ENCODE measurements around the gene P2RY2. TPM values are rescaled to one million over a fixed set of nuclear protein-coding genes. Genes with fewer than 3 reads are reported as not detected.
A peak's percentile ranks its signal among the peaks of the same experiment; 100 is the strongest.

Gene P2RY2
- total and polyA plus RNA-seq, 10 of the 15 experiments (the other 5 are each of a cell fraction or from before 2014, with no cell fraction given), result 0.03 to 0.23 (median 0.17) TPM; not detected in 7

DNA sequence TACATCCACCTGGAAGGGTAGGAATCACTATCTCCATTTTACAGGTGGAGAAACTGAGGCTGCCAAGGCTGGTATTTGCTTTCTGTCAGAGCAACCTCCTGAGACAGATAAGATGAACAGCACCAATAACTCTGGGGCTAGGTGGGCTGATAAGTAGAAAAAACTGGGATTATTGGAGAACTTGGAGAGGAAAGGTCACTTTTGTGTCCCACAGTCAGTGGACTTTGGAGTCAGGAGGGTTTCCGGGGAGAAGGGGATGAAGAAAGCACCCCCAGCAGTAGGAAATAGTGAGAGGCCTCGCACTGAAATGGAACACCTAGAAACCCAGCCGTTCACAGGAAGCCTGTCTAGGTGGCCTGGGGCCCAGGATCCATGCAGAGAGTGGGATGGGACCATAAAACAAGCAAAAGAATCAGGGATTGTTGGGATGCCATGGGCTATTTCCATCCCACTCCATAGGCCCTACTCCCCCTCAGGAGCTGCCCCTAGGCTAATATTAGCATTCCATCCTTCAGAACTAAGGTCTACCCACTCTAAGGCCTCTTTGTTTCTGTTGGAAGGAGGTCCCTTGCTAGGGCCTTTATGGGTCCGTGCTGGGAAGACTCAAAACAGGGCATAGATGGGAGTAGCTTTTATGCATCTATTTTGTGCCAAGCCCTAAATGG is 45.0 kb upstream of the P2RY2 start:
- intact Hi-C loops (cut with micrococcal nuclease; ENCODE audit: unreplicated experiment), result no loop called here
- POLR2A ChIA-PET, result interaction anchor here (1.0 to 1.3 kb wide), 2 partner anchors 10 to 31 kb away, joined by 3 to 4 read pairs; no protein-coding TSS in a partner anchor

More for the DNA sequence above, 45.0 kb upstream of the P2RY2 start:
- Histone ChIP-seq H4K20me1 (ENCODE audit: control insufficient read depth, insufficient read depth) (no peaks in the 10 kb centered on the region), H3K9me3 (replicated peaks; ENCODE audit: control insufficient read depth, insufficient read depth, low read length) (no peaks in the 10 kb centered on the region), H3K79me2 (ENCODE audit: control insufficient read depth, insufficient read depth, low read length) (peaks cover 3% of the 10 kb centered on the region; the same call in 1 of the 2 replicates), H2AFZ (ENCODE audit: control insufficient read depth, low read depth, low read length) (no peak overlapping the region), H3K9ac (ENCODE audit: control insufficient read depth, insufficient read depth, low read length) (no peak overlapping the region), H3K4me2 (ENCODE audit: control insufficient read depth, insufficient read depth) (no peak overlapping the region), H3K4me3 (no peak overlapping the region), H3K27ac (ENCODE audit: control insufficient read depth, insufficient read depth) (peak overlapping the region; percentile 27; the same call in 1 of the 2 replicates), H3K4me1 (ENCODE audit: control insufficient read depth, insufficient read depth, low read length) (peaks cover 54% of the 10 kb centered on the region), H3K27me3 (replicated peaks in 1 of 2; ENCODE audit: control insufficient read depth in 2 of 2, insufficient read depth in 2 of 2, low read length in 1 of 2) (no peaks in the 10 kb centered on the region), H3K36me3 (ENCODE audit: control insufficient read depth in 2 of 2, insufficient read depth in 2 of 2, low read length in 1 of 2) (no peaks in the 10 kb centered on the region)
- FAIRE-seq (no peak), DNase-seq (ENCODE audit: low read depth, low spot score) (no peak), ATAC-seq (no peak)
- WGBS (ENCODE audit: insufficient coverage, insufficient replicate concordance, low lambda C conversion rate, missing lambda C conversion rate), result 86% methylated on average over 4 of the region's 4 CpGs
- ChIA-PET CTCF (interaction anchor here (0.6 to 1.2 kb wide), 3 partner anchors 10 to 379 kb away, joined by 3 to 4 read pairs (median 3); partner anchors contain the start of genes FCHSD2 and STARD10), RAD21 (ENCODE audit: unreplicated experiment) (interaction anchor here (0.9 to 7.4 kb wide), 2 partner anchors 12 to 31 kb away, joined by 3 to 120 read pairs; partner anchors contain the start of gene FCHSD2), SMC1A (ENCODE audit: uncharacterized antibody, unreplicated experiment) (interaction anchor here (26.8 kb wide), 1 partner anchor 23 kb away, joined by 926 read pairs; the partner anchor contains the start of gene FCHSD2)
- TF ChIP-seq MTA3 (IDR thresholded peaks at IDR 0.05; ENCODE audit: borderline replicate concordance, low read length), result no peak
- TF ChIP-seq POLR2AphosphoS2 (IDR thresholded peaks at IDR 0.05; ENCODE audit: low read depth, low read length), result no peak
- TF ChIP-seq, protein P1, sequence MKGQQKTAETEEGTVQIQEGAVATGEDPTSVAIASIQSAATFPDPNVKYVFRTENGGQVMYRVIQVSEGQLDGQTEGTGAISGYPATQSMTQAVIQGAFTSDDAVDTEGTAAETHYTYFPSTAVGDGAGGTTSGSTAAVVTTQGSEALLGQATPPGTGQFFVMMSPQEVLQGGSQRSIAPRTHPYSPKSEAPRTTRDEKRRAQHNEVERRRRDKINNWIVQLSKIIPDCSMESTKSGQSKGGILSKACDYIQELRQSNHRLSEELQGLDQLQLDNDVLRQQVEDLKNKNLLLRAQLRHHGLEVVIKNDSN (IDR thresholded peaks at IDR 0.05; ENCODE audit: borderline replicate concordance, extremely low read length, insufficient read depth, low read depth, low read length), result no peak
- TF ChIP-seq, protein P2, sequence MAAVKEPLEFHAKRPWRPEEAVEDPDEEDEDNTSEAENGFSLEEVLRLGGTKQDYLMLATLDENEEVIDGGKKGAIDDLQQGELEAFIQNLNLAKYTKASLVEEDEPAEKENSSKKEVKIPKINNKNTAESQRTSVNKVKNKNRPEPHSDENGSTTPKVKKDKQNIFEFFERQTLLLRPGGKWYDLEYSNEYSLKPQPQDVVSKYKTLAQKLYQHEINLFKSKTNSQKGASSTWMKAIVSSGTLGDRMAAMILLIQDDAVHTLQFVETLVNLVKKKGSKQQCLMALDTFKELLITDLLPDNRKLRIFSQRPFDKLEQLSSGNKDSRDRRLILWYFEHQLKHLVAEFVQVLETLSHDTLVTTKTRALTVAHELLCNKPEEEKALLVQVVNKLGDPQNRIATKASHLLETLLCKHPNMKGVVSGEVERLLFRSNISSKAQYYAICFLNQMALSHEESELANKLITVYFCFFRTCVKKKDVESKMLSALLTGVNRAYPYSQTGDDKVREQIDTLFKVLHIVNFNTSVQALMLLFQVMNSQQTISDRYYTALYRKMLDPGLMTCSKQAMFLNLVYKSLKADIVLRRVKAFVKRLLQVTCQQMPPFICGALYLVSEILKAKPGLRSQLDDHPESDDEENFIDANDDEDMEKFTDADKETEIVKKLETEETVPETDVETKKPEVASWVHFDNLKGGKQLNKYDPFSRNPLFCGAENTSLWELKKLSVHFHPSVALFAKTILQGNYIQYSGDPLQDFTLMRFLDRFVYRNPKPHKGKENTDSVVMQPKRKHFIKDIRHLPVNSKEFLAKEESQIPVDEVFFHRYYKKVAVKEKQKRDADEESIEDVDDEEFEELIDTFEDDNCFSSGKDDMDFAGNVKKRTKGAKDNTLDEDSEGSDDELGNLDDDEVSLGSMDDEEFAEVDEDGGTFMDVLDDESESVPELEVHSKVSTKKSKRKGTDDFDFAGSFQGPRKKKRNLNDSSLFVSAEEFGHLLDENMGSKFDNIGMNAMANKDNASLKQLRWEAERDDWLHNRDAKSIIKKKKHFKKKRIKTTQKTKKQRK (IDR thresholded peaks at IDR 0.05; ENCODE audit: low read depth, low read length), result no peak
- in situ Hi-C loops (cut with MboI), result loop anchor here (10.0 kb wide), 1 partner anchor 448 kb away; no protein-coding TSS in a partner anchor
- no TSS peak for BruUV-seq (replicated peaks)

Measured in GM12878 (cell line).